ENCODE data around the gene NDRG2.
A peak's percentile ranks its signal among the peaks of the same experiment; 100 is the strongest.
"Not testable (repeated sequence)": the region's sequence is repeated elsewhere in the genome, so short reads cannot be mapped to it uniquely, and the experiment has no call there.

NDRG2 gene

DNA sequence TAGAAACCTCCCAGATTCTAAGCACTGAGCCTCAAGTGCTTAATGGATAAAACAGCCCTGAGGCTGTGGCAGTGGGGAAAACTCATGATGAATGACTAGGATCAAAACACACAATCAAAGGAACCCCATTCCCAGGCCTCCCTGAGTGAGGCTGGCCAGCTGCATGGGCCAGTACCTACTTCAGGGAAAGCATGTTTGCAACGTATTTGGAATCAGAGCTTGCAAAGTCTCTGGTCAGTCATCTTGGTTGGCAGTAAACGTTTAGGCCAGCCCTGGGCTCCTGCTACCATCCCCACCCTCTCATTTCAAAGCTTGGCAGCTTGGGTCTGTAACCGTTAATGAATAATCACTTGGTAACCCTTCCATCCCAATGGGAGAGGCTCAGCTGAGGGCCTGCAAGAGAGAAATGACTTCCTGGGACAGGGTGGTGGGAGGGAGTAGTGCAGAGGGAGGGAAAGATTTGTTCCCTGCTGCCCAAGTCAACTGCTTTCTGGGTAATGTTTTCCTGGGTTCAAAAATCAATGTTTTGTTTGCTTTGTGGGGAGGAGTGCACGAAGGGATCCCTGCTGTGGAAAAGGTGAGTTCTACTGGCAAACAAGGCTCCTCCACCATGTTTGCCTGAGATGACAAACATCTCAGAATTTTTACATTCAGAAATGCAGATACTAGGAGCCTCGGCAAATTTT is 30.7 kb upstream of the NDRG2 start:
- DNase-seq, result no peak

GRCh38 chr14:21054768-21055145 is 29.9 kb upstream of the NDRG2 start:
- DNase-seq, result no peak

- DNase-seq, result no peak
These were observed 29.4 kb upstream of the NDRG2 start for GRCh38 chr14:21054123-21054767.

GRCh38 chr14:21053184-21054122 is 28.6 kb upstream of the NDRG2 start:
- no peak for DNase-seq

GRCh38 chr14:21050597-21050996 is 25.7 kb upstream of the NDRG2 start:
- no peak for DNase-seq

- no peak for DNase-seq
These were observed 24.4 kb upstream of the NDRG2 start for GRCh38 chr14:21049271-21049673.

DNA sequence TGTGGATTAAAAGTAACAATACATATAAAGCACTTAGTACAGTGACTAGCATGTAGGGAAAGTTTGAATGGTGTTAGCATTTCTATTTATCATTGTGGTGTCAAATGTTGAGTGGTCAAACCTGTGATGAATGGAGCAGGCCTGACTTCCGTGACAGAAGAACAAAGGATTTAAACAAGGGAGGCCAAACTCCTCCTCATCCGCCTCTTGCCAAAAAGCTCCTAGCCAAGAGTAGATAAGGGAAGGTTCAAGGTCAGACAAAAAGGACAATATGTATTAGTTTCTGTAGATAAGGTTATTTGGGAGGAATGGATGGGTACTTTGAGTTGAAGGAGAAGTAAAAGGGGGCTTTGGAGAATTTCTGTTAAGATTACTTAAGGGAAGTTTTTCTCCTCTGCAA is 23.8 kb upstream of the NDRG2 start:
- DNase-seq, result no peak

DNA sequence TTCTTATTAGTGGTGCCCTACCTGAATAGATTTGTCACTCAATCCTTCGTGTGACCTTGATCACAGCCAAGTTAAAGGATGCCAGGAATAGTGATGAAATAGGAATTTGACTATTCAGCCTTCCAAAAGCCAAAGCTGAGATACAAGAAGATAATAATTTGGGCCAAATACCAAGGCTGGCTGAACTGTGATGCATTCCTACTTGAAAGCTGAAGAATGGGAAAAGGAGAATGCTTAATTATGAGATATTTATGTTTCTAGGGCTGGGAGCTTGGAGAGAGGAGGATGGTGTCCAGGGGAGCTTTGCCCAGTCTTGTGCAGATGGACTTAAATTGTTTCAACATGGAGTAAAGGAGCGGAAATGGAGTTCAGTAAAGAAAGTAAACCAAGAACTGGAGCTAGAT is 22.5 kb upstream of the NDRG2 start:
- DNase-seq, result no peak

- no peak for DNase-seq
These were observed 19.2 kb upstream of the NDRG2 start for GRCh38 chr14:21043974-21044618.

DNA sequence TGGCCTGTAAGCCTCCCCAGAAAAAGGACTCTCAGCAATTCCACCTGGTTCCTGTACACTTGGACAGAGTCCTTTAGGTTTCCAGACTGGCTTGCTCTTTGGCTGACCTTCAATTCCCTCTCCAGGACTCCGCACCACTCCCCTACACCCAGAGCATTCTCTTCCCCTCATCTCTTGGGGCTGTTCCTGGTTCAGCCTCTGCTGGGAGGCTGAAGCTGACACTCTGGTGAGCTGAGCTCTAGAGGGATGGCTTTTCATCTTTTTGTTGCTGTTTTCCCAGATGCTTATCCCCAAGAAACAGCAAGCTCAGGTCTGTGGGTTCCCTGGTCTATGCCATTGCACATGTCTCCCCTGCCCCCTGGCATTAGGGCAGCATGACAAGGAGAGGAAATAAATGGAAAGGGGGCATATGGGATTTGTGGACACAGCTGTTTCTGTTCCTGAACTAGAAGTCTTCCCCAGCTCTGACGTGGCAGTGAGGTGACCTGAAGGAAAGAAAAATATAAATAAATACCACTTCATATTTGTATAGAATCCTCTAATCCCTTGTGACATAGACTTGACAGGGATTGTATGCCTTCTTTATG is 18.6 kb upstream of the NDRG2 start:
- DNase-seq, result no peak

DNA sequence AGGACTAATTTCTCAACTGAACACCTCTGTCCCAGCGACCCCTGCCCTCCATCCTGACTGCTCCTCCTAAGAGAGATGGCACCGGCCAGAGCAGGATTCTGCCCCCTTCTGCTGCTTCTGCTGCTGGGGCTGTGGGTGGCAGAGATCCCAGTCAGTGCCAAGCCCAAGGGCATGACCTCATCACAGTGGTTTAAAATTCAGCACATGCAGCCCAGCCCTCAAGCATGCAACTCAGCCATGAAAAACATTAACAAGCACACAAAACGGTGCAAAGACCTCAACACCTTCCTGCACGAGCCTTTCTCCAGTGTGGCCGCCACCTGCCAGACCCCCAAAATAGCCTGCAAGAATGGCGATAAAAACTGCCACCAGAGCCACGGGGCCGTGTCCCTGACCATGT is 18.1 kb upstream of the NDRG2 start:
- DNase-seq, result peak; percentile 47 to 49

DNA sequence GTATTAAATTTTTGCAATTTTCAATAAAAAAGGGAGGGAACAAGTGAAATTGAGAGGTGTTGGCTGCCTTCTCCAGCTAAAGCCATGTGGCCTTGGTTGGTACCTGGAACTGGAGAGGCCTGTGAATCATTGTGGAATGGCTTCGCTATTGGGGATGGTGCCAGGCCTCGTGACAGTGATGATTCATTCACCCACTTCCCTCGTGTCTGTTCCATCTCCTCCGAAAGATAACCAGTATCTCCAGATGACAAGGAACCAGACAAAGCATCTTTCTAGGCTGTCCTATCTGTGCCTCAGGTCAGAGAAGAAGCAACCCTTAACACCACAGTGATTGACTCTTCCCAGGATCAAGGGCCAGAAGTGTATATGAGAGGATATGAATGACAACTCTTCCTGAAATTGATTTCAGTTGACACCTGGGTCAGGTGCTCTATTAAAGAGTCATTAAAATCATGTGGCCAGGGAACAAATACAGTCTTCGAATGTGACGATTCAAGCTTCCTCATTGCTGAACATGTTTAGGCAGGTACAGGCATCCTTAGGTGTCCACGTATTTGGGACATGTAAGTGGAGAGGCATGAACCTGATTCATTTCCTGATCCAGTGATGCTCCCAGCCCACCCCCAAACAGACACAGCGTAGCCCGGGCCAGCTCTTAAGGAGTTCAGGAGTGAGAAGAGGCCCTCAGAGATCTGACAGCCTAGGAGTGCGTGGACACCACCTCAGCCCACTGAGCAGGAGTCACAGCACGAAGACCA is 17.0 kb upstream of the NDRG2 start, which contains the start of gene RNASE7:
RNASE7 (plus strand) TSS at position 687 of the 758 bp plus-strand sequence. CDS start 631 bp downstream, outside the sequence.
- no peak for DNase-seq

DNA sequence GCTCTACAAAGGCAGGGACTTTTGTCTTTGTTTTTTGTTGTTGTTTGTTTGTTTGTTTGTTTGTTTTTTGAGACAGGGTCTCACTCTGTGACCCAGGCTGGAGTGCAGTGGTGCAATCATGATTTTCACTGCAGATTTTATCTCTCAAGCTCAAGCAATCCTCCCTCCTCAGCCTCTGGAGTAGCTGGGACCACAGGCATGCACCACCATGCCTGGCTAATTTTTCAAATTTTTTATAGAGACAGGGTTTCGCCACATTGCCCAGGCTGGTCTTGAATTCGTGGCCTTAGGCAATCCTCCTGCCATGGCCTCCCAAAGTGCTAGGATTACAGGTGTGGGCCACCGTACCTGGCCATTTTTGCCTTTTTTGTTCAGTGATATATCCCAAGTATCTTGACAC is 16.1 kb upstream of the NDRG2 start:
- not testable (repeated sequence) for DNase-seq

GRCh38 chr14:21040370-21040925 is 15.6 kb upstream of the NDRG2 start:
- DNase-seq, result no peak

- peak; percentile 50 to 89 for DNase-seq
These were observed 14.9 kb upstream of the NDRG2 start for GRCh38 chr14:21039585-21040369.

DNA sequence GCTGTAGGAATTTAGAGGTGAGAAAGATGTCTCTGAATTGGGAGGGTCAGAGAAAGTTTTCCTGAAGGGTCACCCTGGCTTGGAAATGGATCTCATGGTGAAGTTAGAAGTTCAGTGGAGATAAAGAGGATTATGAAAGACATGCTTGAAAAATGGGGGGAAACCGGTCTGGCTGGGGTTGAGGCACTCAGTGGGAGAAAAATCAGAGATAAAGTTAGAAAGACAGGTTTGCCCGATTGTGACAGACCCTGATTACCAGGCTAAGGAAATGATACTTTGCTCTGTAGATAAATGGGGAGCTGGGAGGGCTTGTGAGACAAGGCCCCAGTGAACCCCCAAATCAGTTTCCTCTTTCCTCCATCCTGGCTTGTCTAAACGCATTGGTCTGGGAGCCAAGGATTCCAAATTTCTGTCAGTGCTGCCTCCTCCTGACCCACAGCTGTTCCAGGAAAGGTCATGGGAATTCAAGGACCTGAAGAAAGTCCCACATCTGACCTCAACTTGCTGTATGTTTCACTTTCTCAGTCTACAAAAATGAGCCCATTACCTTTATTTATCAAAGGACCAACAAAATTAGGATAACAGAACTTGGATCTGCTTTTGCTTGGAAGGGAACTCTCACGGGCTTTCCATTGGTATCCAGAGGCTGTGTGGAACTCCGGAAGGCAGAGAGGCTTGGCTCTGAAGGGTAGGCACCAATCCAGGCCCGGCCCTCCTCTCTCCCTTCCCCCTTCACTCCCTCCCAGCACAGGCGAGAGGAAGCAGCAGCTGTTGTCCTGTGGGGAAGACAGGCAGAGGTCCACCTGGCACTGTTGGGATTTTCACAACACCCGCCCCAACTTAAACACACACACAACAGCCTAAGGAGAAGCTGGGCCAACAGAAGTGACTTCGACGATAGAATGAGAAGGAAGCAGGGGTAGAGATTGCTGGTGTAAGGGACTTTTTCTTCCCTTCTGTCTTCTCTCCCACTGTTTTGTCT is 13.9 kb upstream of the NDRG2 start:
- peak; percentile 73 to 86 for DNase-seq

DNA sequence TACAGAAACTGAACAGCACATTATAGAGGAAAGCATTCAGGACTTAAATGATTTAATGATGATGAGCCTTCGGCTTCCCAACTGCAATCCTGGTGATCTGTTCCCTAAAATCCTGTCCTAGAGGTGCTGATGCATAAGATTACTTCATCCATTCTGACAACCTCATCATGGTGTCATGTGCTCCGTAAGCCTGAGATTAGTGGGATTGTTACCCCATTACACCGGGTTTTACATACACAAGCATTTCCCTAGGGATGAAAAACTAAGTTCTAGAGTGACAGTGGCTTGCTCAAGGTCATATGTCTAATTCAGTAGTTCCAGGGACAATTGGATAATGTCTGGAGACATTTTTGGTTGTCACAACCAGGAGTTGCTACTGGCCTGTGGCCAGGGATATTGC is 12.3 kb upstream of the NDRG2 start:
- no peak for DNase-seq

DNA sequence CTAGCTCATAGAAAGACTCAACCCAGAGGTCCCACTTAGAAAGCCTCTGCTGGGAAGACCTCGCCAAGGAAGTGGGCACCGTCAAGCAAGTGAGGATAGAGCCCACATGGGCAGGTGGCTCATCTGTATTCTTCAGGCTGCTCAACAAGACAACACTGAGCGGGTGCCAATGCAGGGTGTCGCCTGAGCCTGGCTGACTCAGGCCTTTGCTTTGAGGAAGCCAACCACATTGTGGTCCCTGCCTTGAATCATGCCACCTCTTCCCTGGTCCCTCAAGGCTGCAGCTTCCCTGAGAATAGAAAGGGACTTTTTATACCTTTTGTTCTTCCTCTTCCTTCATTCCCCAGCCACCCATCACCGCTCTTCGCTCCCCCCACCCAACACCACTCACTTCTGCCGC is 11.9 kb upstream of the NDRG2 start:
- no peak for DNase-seq

DNA sequence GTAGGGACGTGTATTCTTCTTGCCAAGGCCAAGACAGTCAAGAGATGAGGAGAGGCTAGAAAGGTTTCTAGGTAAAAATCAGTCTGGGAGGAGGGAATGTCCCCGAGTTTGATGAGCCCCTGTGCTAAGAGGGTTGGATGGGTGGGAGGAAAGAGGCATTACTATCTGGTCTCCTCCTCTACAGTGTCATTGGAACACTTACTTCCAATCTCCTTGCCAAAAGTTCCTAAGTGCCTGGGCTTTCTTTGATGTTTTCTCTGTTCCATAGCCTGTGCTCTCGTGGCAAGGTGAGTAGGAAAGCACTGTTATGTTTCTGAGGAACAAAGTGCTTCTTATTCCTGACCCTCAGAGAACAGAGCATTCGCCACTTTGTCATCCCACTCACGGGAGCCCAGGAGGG is 9.8 kb upstream of the NDRG2 start, which contains the start of gene RNASE13:
RNASE13 (minus strand) TSS at position 101 of the 400 bp plus-strand sequence. CDS start 519 bp downstream, outside the sequence.
- DNase-seq, result no peak
